Stimulated activated CD4-positive, alpha-beta T cell treated with anti-CD3 and anti-CD28 coated beads, Interleukin-12 subunit alpha, Interleukin-12 subunit beta, amount 100 ng/mL, for 4 hours (primary cell): Measurements from ENCODE around the gene HIC2.
"Not testable (repeated sequence)": the region's sequence is repeated elsewhere in the genome, so short reads cannot be mapped to it uniquely, and the experiment has no call there.

Experiments
- DNase-seq: peaks from one replicate; pipeline ENCODE4 v3.0.0-alpha.2; 2020

Gene HIC2

DNA sequence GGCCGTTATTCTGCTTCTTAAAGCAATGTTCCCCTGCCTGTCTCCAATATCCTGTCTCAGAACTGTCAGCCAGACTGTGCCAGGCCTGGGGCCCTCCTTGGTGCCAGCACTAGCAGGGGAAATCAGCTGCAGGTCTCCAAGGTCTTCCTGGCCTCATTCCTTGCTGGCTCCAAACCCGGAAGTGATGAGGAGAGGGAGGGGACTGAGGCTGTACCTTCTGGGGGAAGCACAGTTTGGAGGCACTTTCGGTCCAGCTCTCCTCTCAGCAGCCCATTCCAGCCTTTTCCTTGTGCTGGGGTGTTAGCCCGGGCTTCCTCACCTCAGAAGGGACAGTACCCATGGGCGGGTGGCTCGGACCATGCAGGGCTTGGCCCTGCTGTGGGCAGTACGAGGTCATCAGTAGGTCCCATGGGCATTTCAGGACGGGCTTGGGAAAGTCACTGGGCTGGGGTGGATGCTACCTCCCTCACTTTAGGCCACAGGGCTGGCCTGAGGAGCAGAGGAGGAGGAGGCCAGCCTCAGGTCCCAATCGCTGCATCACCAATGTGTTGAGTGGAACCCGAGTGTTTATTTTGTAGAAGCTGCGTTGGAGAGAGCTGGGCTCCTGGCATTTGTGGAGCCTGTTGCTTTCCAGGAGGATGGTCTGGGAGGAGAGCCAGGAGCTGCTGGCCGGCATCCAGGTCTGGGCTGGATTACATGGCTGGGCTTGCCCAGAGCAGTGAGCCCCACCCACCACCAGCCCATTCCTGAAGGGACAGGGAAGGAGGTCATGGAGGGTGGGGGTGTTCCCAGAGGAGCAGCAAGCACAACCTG, 19.0 kb downstream of the HIC2 start:
- not testable (repeated sequence) for DNase-seq

DNA sequence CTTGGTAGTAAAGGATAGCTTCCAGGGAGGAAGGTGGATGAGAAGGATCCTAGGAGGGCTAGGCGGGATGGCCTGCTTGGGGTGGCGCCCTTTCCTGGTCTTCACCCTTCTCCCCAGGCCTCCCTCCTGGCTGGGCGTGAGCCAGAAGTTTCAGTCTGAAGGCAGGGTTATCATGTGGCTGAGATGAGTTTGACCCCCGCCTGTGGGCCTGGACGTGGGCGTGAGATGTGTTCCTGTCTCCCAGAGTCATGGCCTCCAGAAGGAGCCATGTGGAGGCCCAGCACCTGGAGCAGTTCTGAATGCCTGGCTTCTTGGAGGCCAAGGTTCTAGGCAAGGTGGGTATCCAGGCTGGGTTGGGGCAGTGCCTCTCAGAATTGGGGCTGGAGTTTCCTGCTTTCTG, 20.8 kb downstream of the HIC2 start:
- DNase-seq = not testable (repeated sequence)

DNA sequence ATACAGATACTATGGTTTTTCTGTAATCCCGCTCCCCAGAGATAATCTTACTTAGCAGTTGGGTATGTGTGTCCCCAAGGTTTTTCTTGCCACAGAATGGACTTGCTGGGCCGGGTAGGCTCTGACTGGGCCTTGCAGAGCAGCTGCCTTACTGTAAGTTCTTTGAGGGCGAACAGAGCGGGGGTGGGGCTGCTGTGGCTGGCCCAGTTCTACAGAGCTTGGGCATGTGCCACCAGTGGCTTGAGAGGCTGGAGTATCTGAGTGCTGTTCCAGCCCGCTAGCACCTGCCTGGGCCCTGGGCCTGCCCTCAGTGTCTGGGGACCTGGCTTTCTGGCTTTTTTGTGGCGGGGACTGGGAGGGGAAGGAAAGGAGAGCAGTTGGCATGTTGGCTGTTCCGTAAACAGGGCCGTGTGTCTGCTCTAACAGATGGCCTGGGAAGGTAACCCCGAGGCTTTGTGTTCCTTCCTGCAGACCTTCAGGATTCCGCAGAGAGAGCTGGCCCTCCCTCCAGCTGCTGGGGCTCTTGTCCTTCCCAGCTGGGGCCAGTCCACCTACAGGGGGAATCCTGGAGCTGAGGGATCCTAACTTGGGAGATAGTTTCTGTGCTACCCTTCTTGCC, 23.0 kb downstream of the HIC2 start:
- not testable (repeated sequence) for DNase-seq

DNA sequence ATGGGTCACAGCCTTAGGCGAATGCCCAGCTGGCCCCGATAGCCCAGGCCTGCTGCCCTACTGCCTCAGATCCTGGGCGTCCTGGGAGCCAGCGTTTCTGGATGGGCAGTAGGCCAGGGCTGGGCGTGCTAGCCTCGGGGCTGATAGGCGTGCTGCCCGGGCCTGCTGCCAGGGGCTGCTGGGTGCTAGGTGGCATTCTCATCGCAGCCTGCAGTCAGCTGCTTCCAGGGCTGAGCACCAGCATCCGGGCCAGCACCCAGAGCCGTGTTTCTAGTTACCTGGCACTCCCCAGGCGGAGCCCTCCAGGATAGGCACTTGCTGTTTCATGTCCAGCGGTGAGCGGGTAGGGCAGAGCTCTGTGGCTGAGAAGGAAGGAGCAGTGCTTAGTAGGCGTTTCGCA, 23.5 kb downstream of the HIC2 start:
- not testable (repeated sequence) for DNase-seq

DNA sequence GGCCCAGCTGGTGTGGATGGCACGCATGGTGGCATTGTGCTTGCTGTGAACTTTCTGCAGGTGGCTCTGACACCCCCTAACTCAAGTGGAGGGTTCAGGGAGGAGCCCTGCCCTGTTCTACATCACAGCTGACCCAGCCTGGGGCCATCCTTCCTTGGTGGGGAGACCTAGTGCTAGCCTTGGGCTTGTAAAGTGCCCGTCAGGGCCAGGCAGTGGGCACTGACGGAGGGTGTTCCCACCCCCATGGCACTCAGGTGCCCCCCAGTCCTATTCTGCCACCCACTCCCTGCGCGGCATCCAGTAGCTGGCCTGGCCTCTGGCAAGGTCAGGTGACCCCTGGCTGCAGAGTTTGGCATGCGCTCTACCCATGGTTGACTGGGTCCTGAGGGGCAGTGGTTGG, 24.0 kb downstream of the HIC2 start:
- DNase-seq = not testable (repeated sequence)

DNA sequence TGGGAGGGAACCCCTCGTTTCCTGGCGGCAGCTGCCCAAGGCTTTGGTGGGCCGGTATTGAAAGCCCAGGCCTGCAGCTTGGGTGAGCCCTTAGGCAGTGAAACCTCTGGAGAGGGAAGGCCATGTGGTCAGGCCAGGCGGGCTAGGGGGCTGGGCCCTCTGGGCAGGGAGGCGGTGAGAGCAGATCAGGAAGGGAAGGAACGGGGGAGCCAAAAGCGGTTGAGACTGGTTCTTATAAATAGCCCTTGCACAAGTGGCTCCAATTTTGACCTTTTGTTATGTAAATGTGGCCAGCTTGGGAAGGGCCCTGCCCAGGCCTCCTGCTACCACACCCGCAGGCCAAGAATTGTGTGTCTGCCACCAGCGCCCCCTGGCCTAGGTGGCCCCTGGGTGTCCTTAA, 25.0 kb downstream of the HIC2 start:
- not testable (repeated sequence) for DNase-seq

DNA sequence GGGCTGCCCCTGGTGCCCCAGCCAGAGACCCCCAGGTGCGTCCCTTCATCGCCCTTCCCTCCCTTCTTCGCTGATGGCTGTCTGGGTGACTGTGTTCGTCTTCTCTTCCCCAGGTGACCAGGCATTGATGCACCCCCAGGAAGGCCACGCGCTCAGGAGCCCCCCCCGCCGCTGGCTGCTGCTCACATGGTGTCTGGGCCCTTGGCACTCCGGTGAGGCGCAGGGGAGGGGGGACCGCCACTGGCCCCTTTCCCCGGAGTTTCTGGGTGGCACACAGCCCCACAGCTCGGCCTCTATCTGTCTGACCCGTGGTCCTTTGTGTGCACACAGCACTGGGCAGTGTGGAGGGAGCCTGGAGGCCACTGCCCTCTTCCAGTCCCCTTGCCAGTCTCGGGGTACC, 25.5 kb downstream of the HIC2 start:
- DNase-seq = not testable (repeated sequence)

DNA sequence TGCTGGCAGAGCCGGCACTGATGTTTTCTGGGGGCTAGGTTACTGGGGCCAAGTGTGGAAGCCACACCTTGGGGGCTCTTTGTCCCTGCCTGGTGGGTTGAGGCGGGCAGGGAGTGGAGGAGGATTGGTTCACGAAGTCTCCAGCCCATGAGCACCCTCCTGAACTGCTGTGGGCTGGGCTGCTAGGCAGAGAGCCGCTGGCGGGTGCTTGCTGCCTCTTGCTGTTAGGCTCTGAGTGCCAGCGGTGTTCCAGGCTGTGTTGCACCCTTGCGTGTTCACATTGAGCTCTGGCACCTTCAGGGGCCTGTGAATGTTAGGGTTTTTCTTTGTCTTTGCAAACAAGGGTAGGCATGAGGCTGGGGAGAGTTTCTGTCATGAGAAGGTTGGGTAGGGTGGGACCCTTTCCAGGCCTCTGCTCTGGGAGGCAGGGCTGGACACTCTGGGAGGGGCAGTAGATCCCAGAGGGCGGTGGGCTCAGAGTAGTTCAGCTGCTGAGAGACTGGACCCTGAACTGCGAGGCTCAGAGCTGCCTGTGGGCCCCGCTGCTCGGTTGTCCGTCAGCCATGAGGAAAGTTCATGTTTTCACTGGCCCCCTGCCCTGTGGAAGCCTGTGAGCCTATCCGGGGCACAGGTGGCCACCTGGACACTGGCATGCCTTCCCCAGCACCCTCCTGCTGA, 26.0 kb downstream of the HIC2 start:
- DNase-seq = no peak

DNA sequence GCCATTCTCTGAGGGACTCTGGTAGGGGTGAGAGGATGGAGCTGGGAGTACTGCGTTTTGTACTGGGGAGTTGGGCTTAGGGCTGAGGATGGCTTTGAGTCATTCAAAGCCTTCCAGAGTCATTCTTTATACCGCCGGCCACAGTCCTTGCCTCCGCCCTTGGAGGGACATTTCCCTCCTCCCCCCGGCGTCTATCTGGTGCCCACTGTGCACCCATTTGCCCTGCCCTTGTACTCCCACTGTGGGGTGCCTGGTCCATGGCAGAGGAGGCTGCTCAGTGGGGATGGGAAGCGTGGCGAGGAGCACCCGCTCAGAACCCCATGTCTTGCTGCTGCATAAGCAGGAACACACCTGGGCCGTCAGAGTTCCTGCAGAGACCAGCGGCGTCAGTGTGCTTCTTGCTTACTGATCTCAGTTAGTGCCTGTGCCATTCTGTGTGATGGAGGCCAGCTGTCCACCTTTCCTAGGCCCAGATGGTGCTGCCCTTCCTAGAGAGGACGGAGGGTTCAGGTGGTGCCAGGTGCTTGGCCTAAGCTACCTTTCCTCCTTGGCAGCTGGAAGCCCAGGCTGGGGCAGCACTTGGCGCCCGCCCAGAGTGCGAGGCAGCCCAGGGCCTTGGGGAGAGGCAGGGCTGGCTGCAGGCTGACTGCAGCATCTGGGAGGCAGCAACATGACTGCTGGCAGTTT, 26.7 kb downstream of the HIC2 start:
- no peak for DNase-seq

DNA sequence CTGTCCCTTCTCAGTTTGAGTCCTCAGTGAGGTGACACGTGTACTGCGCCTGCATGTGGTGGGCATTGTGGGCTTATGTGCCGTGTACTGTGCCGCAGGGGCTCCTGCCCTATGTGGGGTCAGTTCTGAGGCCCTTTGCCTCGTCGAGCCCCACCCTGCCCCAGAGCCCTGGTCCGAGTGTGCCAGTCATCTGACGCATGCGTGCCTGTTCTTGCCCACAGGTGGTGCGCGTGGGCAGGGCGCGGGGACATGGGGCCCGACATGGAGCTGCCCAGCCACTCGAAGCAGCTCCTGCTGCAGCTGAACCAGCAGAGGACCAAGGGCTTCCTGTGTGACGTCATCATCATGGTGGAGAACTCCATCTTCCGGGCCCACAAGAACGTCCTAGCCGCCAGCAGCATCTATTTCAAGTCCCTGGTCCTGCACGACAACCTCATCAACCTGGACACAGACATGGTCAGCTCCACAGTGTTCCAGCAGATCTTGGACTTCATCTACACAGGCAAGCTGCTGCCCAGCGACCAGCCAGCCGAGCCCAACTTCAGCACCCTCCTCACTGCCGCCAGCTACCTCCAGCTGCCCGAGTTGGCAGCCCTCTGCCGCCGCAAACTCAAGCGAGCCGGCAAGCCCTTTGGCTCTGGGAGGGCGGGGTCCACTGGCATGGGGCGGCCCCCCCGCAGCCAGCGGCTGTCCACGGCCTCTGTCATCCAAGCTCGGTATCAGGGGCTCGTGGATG, 27.7 kb downstream of the HIC2 start:
- no peak for DNase-seq

DNA sequence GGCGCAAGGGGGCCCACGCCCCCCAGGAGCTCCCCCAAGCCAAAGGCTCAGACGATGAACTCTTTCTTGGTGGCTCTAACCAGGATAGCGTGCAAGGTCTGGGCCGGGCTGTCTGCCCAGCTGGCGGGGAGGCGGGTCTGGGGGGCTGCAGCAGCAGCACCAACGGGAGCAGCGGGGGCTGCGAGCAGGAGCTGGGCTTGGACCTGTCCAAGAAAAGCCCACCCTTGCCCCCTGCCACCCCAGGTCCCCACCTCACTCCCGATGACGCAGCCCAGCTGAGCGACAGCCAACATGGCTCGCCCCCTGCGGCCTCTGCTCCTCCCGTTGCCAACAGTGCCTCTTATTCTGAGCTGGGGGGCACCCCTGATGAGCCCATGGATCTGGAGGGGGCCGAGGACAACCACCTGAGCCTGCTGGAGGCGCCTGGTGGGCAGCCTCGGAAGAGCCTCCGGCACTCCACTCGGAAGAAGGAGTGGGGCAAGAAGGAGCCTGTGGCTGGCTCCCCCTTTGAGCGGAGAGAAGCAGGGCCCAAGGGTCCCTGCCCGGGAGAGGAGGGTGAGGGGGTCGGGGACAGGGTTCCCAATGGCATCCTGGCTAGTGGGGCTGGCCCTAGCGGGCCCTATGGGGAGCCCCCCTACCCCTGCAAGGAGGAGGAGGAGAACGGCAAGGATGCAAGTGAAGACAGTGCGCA, 28.4 kb downstream of the HIC2 start:
- no peak for DNase-seq

DNA sequence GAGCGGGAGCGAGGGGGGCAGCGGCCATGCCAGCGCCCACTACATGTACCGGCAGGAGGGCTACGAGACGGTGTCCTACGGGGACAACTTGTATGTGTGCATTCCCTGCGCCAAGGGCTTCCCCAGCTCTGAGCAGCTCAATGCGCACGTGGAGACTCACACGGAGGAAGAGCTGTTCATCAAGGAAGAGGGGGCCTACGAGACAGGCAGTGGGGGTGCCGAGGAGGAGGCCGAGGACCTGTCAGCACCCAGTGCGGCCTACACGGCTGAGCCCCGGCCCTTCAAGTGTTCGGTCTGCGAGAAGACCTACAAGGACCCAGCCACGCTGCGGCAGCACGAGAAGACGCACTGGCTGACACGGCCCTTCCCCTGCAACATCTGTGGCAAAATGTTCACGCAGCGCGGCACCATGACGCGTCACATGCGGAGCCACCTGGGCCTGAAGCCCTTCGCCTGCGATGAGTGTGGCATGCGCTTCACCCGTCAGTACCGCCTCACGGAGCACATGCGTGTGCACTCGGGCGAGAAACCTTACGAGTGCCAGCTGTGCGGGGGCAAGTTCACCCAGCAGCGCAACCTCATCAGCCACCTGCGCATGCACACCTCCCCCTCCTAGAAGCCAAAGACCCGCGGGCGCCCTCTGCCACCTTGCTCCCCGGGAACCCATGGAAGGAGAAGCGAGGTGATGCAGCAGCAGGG, 29.1 kb downstream of the HIC2 start:
- DNase-seq = no peak

DNA sequence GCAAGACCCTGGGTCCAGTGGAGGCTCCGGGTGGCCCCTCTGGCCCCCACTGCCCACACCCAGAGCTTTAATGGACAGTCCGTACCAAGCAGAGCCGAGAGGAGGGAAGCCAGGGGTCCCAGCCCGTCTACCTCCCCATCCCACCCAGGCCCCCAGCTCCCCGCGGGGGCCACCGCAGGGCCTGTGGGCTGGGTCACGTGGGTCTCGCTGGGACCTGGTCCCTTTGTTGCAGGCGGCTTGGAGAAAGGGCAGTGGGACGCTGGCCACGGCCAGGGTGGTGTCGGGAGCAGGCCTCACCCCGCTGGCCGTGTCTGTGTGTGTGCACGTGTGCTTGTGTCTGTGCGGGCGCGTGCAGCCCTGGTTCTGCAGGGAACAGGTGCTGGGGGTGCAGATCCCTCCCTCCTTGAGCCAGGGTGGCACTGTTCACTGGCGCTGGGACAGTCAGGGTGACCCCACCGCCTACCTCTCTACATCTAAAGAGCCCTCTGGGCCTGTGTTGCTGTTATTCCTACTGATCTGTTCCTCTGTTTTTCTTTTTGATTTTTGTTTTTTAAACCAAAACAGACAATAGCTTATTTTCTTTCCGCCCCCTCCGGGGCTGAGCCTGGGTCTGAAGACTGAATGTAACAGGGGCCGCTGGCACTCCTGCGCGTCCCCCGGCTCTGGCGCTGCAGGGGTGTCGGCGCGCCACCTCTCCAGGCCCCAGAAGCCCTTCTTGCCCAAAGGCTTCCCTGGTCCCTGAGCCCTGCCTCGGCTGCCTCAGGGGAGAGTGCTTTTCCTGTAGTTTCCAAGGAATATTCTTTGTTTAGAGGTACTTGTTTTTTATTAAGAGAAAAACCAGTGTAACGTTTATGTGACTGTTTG, 29.9 kb downstream of the HIC2 start:
- no peak for DNase-seq

DNA sequence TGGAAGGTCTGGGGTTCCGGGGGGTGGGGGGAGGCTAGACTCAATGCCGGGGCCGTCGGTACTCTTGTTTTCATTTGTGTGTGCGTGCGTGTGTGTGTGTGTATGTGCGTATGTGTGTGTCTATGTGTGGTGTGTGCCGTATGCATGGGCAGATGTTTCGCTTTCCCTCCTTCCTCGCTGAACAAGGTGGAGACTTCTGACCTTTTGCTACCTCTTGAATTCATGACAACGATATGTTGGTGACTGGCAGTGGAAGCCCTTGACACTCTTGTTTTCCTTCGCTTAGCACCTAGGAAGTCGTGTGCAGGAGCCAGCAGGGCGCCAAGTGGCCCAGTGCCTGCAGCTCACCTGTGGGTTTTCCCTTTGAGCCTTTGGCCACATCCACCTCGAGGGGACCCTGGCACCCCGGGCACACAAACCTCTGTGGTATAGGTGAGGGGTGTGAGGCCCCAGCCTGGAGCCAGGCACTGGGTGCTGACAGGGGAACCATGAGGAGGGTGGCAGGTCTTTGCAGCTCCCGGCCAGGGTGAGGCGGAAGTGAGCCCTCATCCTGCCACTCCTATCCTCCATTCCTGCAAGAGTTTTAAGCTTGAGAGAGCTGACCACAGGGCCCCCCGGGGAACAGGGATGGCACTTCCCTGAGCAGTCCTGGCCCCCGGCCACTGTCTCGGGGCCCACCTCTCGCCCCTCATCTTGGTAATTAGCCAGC, 30.7 kb downstream of the HIC2 start:
- DNase-seq = no peak

DNA sequence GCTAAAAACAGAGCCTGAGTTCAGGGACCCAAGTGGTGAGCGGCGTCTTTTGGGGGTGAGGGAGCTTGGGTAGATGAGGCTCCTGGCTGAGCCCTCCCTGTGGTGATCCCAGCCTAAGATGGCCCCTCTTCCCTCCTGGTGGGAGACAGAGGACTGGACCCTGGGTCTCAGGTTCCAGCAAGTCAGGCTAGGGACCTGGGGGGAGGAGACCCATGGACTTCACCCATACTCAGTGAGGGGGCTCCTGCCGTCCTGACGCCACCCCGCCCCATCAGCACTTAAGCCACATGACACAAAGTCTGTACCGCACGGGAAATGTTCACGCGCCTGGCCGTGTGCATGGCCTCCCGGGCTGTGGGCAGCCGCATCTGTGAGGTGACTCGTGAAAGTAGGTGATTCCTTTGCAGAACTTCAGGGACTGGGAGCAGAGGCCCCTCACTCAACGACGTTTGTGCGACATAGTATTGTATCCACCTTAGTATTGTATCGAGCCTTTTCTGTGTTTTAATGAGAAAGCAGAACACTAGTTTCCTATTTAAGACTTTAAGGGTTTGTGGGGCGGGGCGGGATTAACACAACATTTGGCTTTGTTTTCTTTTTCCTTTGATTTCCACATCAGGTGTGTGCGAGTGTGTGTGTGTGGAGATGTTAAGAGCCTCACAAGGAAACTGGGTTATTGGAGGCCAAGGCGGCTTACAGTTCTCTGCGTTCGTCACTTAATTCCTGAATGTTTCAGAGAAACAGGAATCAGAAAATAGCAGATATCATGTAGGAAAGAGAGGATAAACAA, 31.7 kb downstream of the HIC2 start:
- DNase-seq = no peak

DNA sequence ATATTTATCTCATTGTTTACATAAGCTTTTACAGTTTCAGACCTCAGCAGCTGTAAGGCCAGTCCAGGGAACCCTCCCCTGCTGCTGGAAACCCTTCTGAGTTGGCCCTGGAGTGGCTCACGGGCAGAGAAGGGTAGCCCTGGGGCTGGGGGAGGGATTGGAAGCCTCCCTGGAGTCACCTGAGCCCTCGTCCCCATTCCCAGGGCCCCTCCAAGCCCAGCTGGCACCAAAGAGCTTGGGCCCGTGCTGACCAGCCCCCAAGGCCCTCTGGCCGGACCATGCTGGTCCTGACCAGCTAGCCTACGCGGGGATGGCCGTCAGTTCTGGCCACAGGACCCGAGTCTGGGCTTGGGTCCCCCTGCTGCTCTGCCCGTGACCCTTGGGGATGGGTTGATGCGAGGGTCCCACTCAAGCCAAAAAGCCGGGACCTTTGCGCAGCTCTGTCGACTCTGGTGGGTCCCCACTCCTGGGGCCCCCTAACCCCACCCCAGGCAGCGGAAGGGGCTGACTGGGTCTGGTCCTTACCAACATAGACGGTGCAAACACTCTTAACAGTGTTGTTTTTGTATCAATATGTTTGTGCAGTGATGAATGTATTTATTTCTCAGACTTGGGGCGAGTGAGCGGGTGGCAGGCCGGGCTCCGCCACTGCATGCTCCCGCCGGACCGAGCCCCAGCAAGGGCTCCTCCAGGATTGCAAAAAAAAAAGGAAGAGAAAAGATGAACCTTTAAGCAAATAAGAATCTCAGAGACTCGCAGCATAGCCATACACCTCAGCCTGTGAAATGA, 32.6 kb downstream of the HIC2 start:
- DNase-seq = no peak

DNA sequence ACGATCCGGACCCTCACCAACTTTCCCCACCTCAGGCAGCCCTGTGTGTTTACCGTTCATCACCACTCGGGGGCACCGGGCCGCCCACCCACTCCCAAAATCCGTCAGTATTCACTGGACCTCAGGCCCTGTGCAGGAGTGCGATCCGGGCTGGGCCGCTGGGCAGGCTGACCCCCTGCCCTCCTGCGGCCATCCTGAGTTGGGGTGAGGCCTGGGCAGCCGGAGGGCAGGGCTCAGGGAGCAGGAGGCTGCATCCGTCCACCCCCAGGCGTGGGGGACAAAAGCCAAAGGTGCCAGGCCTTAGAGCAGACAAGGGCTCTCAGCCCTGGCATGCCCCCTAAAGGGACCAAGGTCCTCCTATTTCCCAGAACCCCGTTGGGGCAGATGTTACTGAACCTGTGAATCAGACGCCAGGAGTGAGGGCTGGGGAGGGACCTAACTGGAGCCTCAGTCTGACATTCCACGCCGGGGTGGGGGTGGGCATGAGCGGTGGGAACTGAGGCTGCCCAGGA, 33.2 kb downstream of the HIC2 start:
- no peak for DNase-seq

DNA sequence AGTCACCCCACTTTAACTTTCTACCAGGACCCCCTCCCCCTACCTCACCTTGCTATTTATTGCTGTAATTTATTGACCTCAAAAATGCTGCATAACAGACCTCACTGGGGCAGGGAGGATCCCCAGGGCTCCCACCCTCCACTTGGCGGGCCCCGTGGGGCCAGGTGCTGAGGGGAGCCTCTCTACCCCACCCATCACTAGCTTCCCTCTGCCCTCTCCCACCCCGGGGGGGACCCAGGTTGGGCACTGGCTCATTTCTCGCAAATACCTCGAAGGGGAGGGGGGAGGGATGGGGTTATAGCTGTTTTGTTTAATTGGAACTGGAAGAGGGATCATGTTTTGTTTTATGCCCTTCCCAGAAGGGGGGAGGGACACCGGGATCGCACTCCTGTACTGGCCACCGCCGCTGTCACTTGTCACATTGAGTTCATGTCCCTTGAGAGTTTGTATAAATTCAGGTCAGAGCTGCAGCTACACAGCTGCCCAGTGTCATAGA, 33.7 kb downstream of the HIC2 start:
- DNase-seq = no peak
